Neural progenitor cell (in vitro differentiated cells): ENCODE data around the gene HES7. TPM values are rescaled to one million over a fixed set of nuclear protein-coding genes. Genes with fewer than 3 reads are reported as not detected.

ENCODE experiments used
- DNase-seq: peaks from one replicate; pipeline ENCODE4 v3.0.0-alpha.2; 2016; ENCODE audit warnings: low spot score
- H2AFZ ChIP-seq: fragments of 200-600 bp; sonication (generic); replicated peaks from 2 replicates; pipeline ENCODE4 v1.6.1; 2016; ENCODE audit warnings: antibody characterized with exemption
- H3F3A ChIP-seq: fragments of 200-600 bp; sonication (generic); 2 replicates; pipeline ENCODE4 v1.6.1; 2016; ENCODE audit warnings: antibody characterized with exemption, low read depth
- H3K27ac ChIP-seq: fragments of 200-600 bp; sonication (generic); 2 replicates; pipeline ENCODE4 v1.5.1; 2016; ENCODE audit warnings: mild to moderate bottlenecking
- H3K27me3 ChIP-seq: fragments of 200-600 bp; sonication (generic); 2 replicates; pipeline ENCODE4 v1.6.1; 2016; ENCODE audit warnings: mild to moderate bottlenecking, moderate library complexity
- H3K36me3 ChIP-seq: fragments of 200-600 bp; sonication (generic); 2 replicates; pipeline ENCODE4 v1.5.1; 2016
- H3K4me1 ChIP-seq: fragments of 200-600 bp; sonication (generic); 2 replicates; pipeline ENCODE4 v1.6.1; 2016; ENCODE audit warnings: mixed run types
- H3K4me2 ChIP-seq: fragments of 200-600 bp; sonication (generic); 2 replicates; pipeline ENCODE4 v1.6.1; 2016
- H3K4me3 ChIP-seq: fragments of 200-600 bp; sonication (generic); 2 replicates; pipeline ENCODE4 v1.5.1; 2016
- H3K79me2 ChIP-seq: fragments of 200-600 bp; sonication (generic); 2 replicates; pipeline ENCODE4 v1.6.1; 2016; ENCODE audit warnings: low read depth
- H3K9ac ChIP-seq: fragments of 200-600 bp; sonication (generic); 2 replicates; pipeline ENCODE4 v1.6.1; 2016
- H3K9me3 ChIP-seq: fragments of 200-600 bp; sonication (generic); 2 replicates; pipeline ENCODE4 v1.5.1; 2016; ENCODE audit warnings: low read depth
- H4K20me1 ChIP-seq: fragments of 200-600 bp; sonication (generic); 2 replicates; pipeline ENCODE4 v1.6.1; 2016; ENCODE audit warnings: low read depth
- H3K27ac Mint-ChIP-seq: 3 replicates; pipeline ENCODE4 v1.8.0; 2021; ENCODE audit warnings: mixed read lengths
- H3K27me3 Mint-ChIP-seq: 2 replicates; pipeline ENCODE4 v1.8.0; 2022; ENCODE audit warnings: low read depth, mild to moderate bottlenecking, inconsistent platforms, moderate library complexity, mixed read lengths; ENCODE audit not compliant: insufficient read depth
- H3K36me3 Mint-ChIP-seq: 3 replicates; pipeline ENCODE4 v1.8.0; 2021; ENCODE audit warnings: mixed read lengths
- H3K4me1 Mint-ChIP-seq: 3 replicates; pipeline ENCODE4 v1.8.0; 2021; ENCODE audit warnings: mixed read lengths
- H3K4me3 Mint-ChIP-seq: 3 replicates; pipeline ENCODE4 v1.8.0; 2021; ENCODE audit warnings: mild to moderate bottlenecking, moderate library complexity, mixed read lengths
- H3K9me3 Mint-ChIP-seq: 3 replicates; pipeline ENCODE4 v1.8.0; 2020; ENCODE audit warnings: mixed read lengths
- CTCF ChIP-seq: fragments of 200-600 bp; sonication (generic); IDR thresholded peaks from 2 replicates; pipeline ENCODE4 v1.5.1; 2017; ENCODE audit warnings: antibody characterized with exemption, mild to moderate bottlenecking
- EZH2 ChIP-seq: fragments of 200-600 bp; sonication (generic); IDR thresholded peaks from 2 replicates; pipeline ENCODE4 v1.6.1; 2017; ENCODE audit warnings: antibody characterized with exemption, mild to moderate bottlenecking, moderate library complexity
- EZH2phosphoT487 ChIP-seq: fragments of 200-600 bp; sonication (generic); IDR thresholded peaks from 2 replicates; pipeline ENCODE4 v1.6.1; 2017; ENCODE audit warnings: antibody characterized with exemption
- total RNA-seq: library from RNA; depleted of rRNA; stranded (reverse); fragments of >200 nt; gene quantifications from 2 replicates; pipeline ENCODE4 v1.2.3, GENCODE V29; 2015; ENCODE audit warnings: low replicate concordance

HES7 gene
- total RNA-seq, 1 donor from 2014 or later, result not detected

GRCh38 chr17:8096541-8096940 lies 27.4 kb downstream of the HES7 start:
- Histone ChIP-seq H3K36me3 (no peaks in the 10 kb centered on the region), H3K27me3 (peaks cover 15% of the 10 kb centered on the region), H3K79me2 (no peaks in the 10 kb centered on the region), H2AFZ (no peak overlapping the region), H3K4me2 (no peak overlapping the region), H4K20me1 (no peaks in the 10 kb centered on the region), H3K9ac (no peak overlapping the region), H3K4me1 (no peaks in the 10 kb centered on the region), H3K9me3 (no peaks in the 10 kb centered on the region), H3K4me3 (no peak overlapping the region), H3F3A (no peaks in the 10 kb centered on the region), H3K27ac (no peak overlapping the region)
- Mint-ChIP-seq H3K27ac (no peak overlapping the region), H3K9me3 (no peaks in the 10 kb centered on the region), H3K27me3 (peaks cover 25% of the 10 kb centered on the region), H3K4me1 (peaks cover 2% of the 10 kb centered on the region), H3K36me3 (no peaks in the 10 kb centered on the region), H3K4me3 (no peak overlapping the region)
- TF ChIP-seq CTCF, result no peak
- TF ChIP-seq EZH2, result no peak
- no peak for TF ChIP-seq EZH2phosphoT487
- no peak for DNase-seq

GRCh38 chr17:8095361-8095760 lies 28.5 kb downstream of the HES7 start:
- H4K20me1 ChIP-seq, result no peaks in the 10 kb centered on the region
- no peak overlapping the region for H3K4me2 ChIP-seq
- H3K79me2 ChIP-seq, result no peaks in the 10 kb centered on the region
- Mint-ChIP-seq H3K27me3 (peaks cover 20% of the 10 kb centered on the region), H3K4me1 (peaks cover 2% of the 10 kb centered on the region), H3K4me3 (no peak overlapping the region), H3K36me3 (no peaks in the 10 kb centered on the region), H3K27ac (no peak overlapping the region), H3K9me3 (no peaks in the 10 kb centered on the region)
- peaks cover 21% of the 10 kb centered on the region for H3K27me3 ChIP-seq
- no peaks in the 10 kb centered on the region for H3K4me1 ChIP-seq
- no peak for DNase-seq
- no peaks in the 10 kb centered on the region for H3F3A ChIP-seq
- TF ChIP-seq EZH2phosphoT487 (no peak), CTCF (no peak), EZH2 (no peak)
- H3K36me3 ChIP-seq, result no peaks in the 10 kb centered on the region
- no peaks in the 10 kb centered on the region for H3K9me3 ChIP-seq
- H3K27ac ChIP-seq, result no peak overlapping the region
- H3K4me3 ChIP-seq, result no peak overlapping the region
- H3K9ac ChIP-seq, result no peak overlapping the region
- no peak overlapping the region for H2AFZ ChIP-seq

- no peak overlapping the region for H3K4me2 ChIP-seq
- H3K4me3 ChIP-seq, result no peak overlapping the region
- no peak overlapping the region for H3K27ac Mint-ChIP-seq
- no peaks in the 10 kb centered on the region for H3F3A ChIP-seq
- H3K27me3 ChIP-seq, result peaks cover 32% of the 10 kb centered on the region
- H3K9ac ChIP-seq, result no peak overlapping the region
- no peaks in the 10 kb centered on the region for H3K79me2 ChIP-seq
- no peak overlapping the region for H3K4me3 Mint-ChIP-seq
- peaks cover 5% of the 10 kb centered on the region for H3K4me1 Mint-ChIP-seq
- peaks cover 8% of the 10 kb centered on the region for H3K4me1 ChIP-seq
- H3K27me3 Mint-ChIP-seq, result peaks cover 23% of the 10 kb centered on the region
- H3K9me3 Mint-ChIP-seq, result no peaks in the 10 kb centered on the region
- H3K36me3 ChIP-seq, result no peaks in the 10 kb centered on the region
- H3K9me3 ChIP-seq, result no peaks in the 10 kb centered on the region
- no peak for DNase-seq
- H4K20me1 ChIP-seq, result no peaks in the 10 kb centered on the region
- no peak overlapping the region for H2AFZ ChIP-seq
- no peak overlapping the region for H3K27ac ChIP-seq
- no peak for TF ChIP-seq EZH2phosphoT487
- no peak for TF ChIP-seq CTCF
- no peak for TF ChIP-seq EZH2
- H3K36me3 Mint-ChIP-seq, result no peaks in the 10 kb centered on the region
Measured at GRCh38 chr17:8091033-8091687, 32.7 kb downstream of the HES7 start.
